ENCODE measurements around the gene IARS2. TPM values are rescaled to one million over a fixed set of nuclear protein-coding genes. Genes with fewer than 3 reads are reported as not detected.

Gene IARS2
- total and polyA plus RNA-seq, 5 donors from 2014 or later = 26.7 to 61.3 (median 52.1) TPM

GRCh38 chr1:220170836-220171526 is 77.0 kb downstream of the IARS2 start:
- peaks cover 68% of the 10 kb centered on the region for H3K36me3 ChIP-seq (ENCODE audit: control insufficient read depth, insufficient read depth, low read length)
- peaks cover 77% of the 10 kb centered on the region for H3K36me3 Mint-ChIP-seq

GRCh38 chr1:220176540-220176939 is 82.6 kb downstream of the IARS2 start:
- no peak overlapping the region for H3K27ac ChIP-seq (ENCODE audit: insufficient read depth, low read length, poor library complexity, severe bottlenecking)
- Mint-ChIP-seq H3K4me3 (no peak overlapping the region), H3K9me3 (peaks cover 0 to 2% (median 0%) of the 10 kb centered on the region in 7 donors), H3K4me1 (peaks cover 14 to 21% (median 18%) of the 10 kb centered on the region in 4 donors), H3K27ac (peak overlapping the region in 2 of 3 donors; percentile 23 to 81), H3K36me3 (peaks cover 78% of the 10 kb centered on the region), H3K27me3 (no peaks in the 10 kb centered on the region)
- no peak overlapping the region for H3K4me3 ChIP-seq (ENCODE audit: low read depth, low read length)
- no peaks in the 10 kb centered on the region for H3K27me3 ChIP-seq (ENCODE audit: control insufficient read depth, insufficient read depth, low read length)
- H3K9me3 ChIP-seq (ENCODE audit: control insufficient read depth in 2 of 2, low read length in 2 of 2) = no peaks in the 10 kb centered on the region
- peaks cover 55% of the 10 kb centered on the region for H3K36me3 ChIP-seq (ENCODE audit: control insufficient read depth, insufficient read depth, low read length)
- DNase-seq (no peak), ATAC-seq (ENCODE audit: low read depth in 2 of 2) (no peak)
- H3K4me1 ChIP-seq (ENCODE audit: control insufficient read depth, insufficient read depth, low read length, poor library complexity, severe bottlenecking) = no peaks in the 10 kb centered on the region

More at GRCh38 chr1:220170836-220171526, 77.0 kb downstream of the IARS2 start:
- Histone ChIP-seq H3K4me1 (ENCODE audit: control insufficient read depth, insufficient read depth, low read length, poor library complexity, severe bottlenecking) (no peaks in the 10 kb centered on the region), H3K27ac (ENCODE audit: insufficient read depth, low read length, poor library complexity, severe bottlenecking) (no peak overlapping the region), H3K9me3 (ENCODE audit: control insufficient read depth in 2 of 2, low read length in 2 of 2) (no peaks in the 10 kb centered on the region), H3K27me3 (ENCODE audit: control insufficient read depth, insufficient read depth, low read length) (no peaks in the 10 kb centered on the region), H3K4me3 (ENCODE audit: low read depth, low read length) (no peak overlapping the region)
- DNase-seq = no peak
- Mint-ChIP-seq H3K4me1 (peaks cover 4 to 16% (median 5%) of the 10 kb centered on the region in 4 donors), H3K27ac (no peak overlapping the region), H3K4me3 (no peak overlapping the region), H3K27me3 (no peaks in the 10 kb centered on the region), H3K9me3 (peaks cover 0 to 2% (median 0%) of the 10 kb centered on the region in 7 donors)
- no peak for ATAC-seq (ENCODE audit: low read depth in 2 of 2)

- Mint-ChIP-seq H3K9me3 (peaks cover 0 to 2% (median 0%) of the 10 kb centered on the region in 7 donors), H3K4me3 (no peak overlapping the region), H3K36me3 (peaks cover 55% of the 10 kb centered on the region), H3K27ac (peak overlapping the region; percentile 15 to 63 (median 56)), H3K4me1 (peaks cover 8 to 16% (median 12%) of the 10 kb centered on the region in 4 donors), H3K27me3 (no peaks in the 10 kb centered on the region)
- ATAC-seq (ENCODE audit: low read depth in 2 of 2) (no peak), DNase-seq (no peak)
- Histone ChIP-seq H3K4me1 (ENCODE audit: control insufficient read depth, insufficient read depth, low read length, poor library complexity, severe bottlenecking) (no peaks in the 10 kb centered on the region), H3K4me3 (ENCODE audit: low read depth, low read length) (no peak overlapping the region), H3K9me3 (ENCODE audit: control insufficient read depth in 2 of 2, low read length in 2 of 2) (no peaks in the 10 kb centered on the region), H3K36me3 (ENCODE audit: control insufficient read depth, insufficient read depth, low read length) (peaks cover 50% of the 10 kb centered on the region), H3K27me3 (ENCODE audit: control insufficient read depth, insufficient read depth, low read length) (no peaks in the 10 kb centered on the region), H3K27ac (ENCODE audit: insufficient read depth, low read length, poor library complexity, severe bottlenecking) (no peak overlapping the region)
Measured at GRCh38 chr1:220182111-220182510, 88.2 kb downstream of the IARS2 start.

GRCh38 chr1:220182656-220183055 is 88.7 kb downstream of the IARS2 start:
- Mint-ChIP-seq H3K27me3 (no peaks in the 10 kb centered on the region), H3K4me1 (peaks cover 7 to 12% (median 9%) of the 10 kb centered on the region in 4 donors), H3K9me3 (peaks cover 0 to 1% (median 0%) of the 10 kb centered on the region in 7 donors), H3K27ac (peak overlapping the region in 1 of 3 donors; percentile 63), H3K4me3 (no peak overlapping the region), H3K36me3 (peaks cover 55% of the 10 kb centered on the region)
- no peak for ATAC-seq (ENCODE audit: low read depth in 2 of 2)
- H3K36me3 ChIP-seq (ENCODE audit: control insufficient read depth, insufficient read depth, low read length) = peaks cover 50% of the 10 kb centered on the region
- H3K9me3 ChIP-seq (ENCODE audit: control insufficient read depth in 2 of 2, low read length in 2 of 2) = no peaks in the 10 kb centered on the region
- no peak overlapping the region for H3K4me3 ChIP-seq (ENCODE audit: low read depth, low read length)
- H3K27me3 ChIP-seq (ENCODE audit: control insufficient read depth, insufficient read depth, low read length) = no peaks in the 10 kb centered on the region
- H3K27ac ChIP-seq (ENCODE audit: insufficient read depth, low read length, poor library complexity, severe bottlenecking) = no peak overlapping the region
- no peak for DNase-seq
- H3K4me1 ChIP-seq (ENCODE audit: control insufficient read depth, insufficient read depth, low read length, poor library complexity, severe bottlenecking) = no peaks in the 10 kb centered on the region

- H3K4me3 Mint-ChIP-seq = no peak overlapping the region
- no peak for ATAC-seq (ENCODE audit: low read depth in 2 of 2)
- H3K27ac Mint-ChIP-seq = no peak overlapping the region
- H3K27me3 ChIP-seq (ENCODE audit: control insufficient read depth, insufficient read depth, low read length) = no peaks in the 10 kb centered on the region
- no peak for DNase-seq
- no peak overlapping the region for H3K4me3 ChIP-seq (ENCODE audit: low read depth, low read length)
- H3K9me3 ChIP-seq (ENCODE audit: control insufficient read depth in 2 of 2, low read length in 2 of 2) = no peaks in the 10 kb centered on the region
- H3K36me3 ChIP-seq (ENCODE audit: control insufficient read depth, insufficient read depth, low read length) = peaks cover 50% of the 10 kb centered on the region
- H3K27me3 Mint-ChIP-seq = no peaks in the 10 kb centered on the region
- peaks cover 0 to 1% (median 0%) of the 10 kb centered on the region in 7 donors for H3K9me3 Mint-ChIP-seq
- H3K4me1 Mint-ChIP-seq = peaks cover 0 to 10% (median 2%) of the 10 kb centered on the region in 4 donors
- H3K36me3 Mint-ChIP-seq = peaks cover 43% of the 10 kb centered on the region
- H3K27ac ChIP-seq (ENCODE audit: insufficient read depth, low read length, poor library complexity, severe bottlenecking) = no peak overlapping the region
- H3K4me1 ChIP-seq (ENCODE audit: control insufficient read depth, insufficient read depth, low read length, poor library complexity, severe bottlenecking) = no peaks in the 10 kb centered on the region
Measured at GRCh38 chr1:220184506-220184905, 90.6 kb downstream of the IARS2 start.

GRCh38 chr1:220186752-220187151 is 92.8 kb downstream of the IARS2 start:
- H3K27me3 Mint-ChIP-seq = no peaks in the 10 kb centered on the region
- Histone ChIP-seq H3K27me3 (ENCODE audit: control insufficient read depth, insufficient read depth, low read length) (no peaks in the 10 kb centered on the region), H3K27ac (ENCODE audit: insufficient read depth, low read length, poor library complexity, severe bottlenecking) (no peak overlapping the region), H3K4me3 (ENCODE audit: low read depth, low read length) (no peak overlapping the region), H3K9me3 (ENCODE audit: control insufficient read depth in 2 of 2, low read length in 2 of 2) (no peaks in the 10 kb centered on the region), H3K36me3 (ENCODE audit: control insufficient read depth, insufficient read depth, low read length) (peaks cover 46% of the 10 kb centered on the region), H3K4me1 (ENCODE audit: control insufficient read depth, insufficient read depth, low read length, poor library complexity, severe bottlenecking) (no peaks in the 10 kb centered on the region)
- peak overlapping the region in 1 of 3 donors; percentile 2 for H3K27ac Mint-ChIP-seq
- ATAC-seq (ENCODE audit: low read depth in 2 of 2) (no peak), DNase-seq (no peak)
- peaks cover 29% of the 10 kb centered on the region for H3K36me3 Mint-ChIP-seq
- no peak overlapping the region for H3K4me3 Mint-ChIP-seq
- H3K4me1 Mint-ChIP-seq = peaks cover 0 to 13% (median 0%) of the 10 kb centered on the region in 4 donors
- H3K9me3 Mint-ChIP-seq = no peaks in the 10 kb centered on the region

GRCh38 chr1:220188538-220188937 is 94.6 kb downstream of the IARS2 start:
- Mint-ChIP-seq H3K4me1 (peaks cover 0 to 13% (median 0%) of the 10 kb centered on the region in 4 donors), H3K4me3 (no peak overlapping the region), H3K27ac (no peak overlapping the region), H3K27me3 (no peaks in the 10 kb centered on the region), H3K9me3 (no peaks in the 10 kb centered on the region), H3K36me3 (peaks cover 29% of the 10 kb centered on the region)
- no peak for ATAC-seq (ENCODE audit: low read depth in 2 of 2)
- peaks cover 52% of the 10 kb centered on the region for H3K36me3 ChIP-seq (ENCODE audit: control insufficient read depth, insufficient read depth, low read length)
- DNase-seq = no peak
- H3K27ac ChIP-seq (ENCODE audit: insufficient read depth, low read length, poor library complexity, severe bottlenecking) = no peak overlapping the region
- no peaks in the 10 kb centered on the region for H3K27me3 ChIP-seq (ENCODE audit: control insufficient read depth, insufficient read depth, low read length)
- H3K9me3 ChIP-seq (ENCODE audit: control insufficient read depth in 2 of 2, low read length in 2 of 2) = no peaks in the 10 kb centered on the region
- no peak overlapping the region for H3K4me3 ChIP-seq (ENCODE audit: low read depth, low read length)
- H3K4me1 ChIP-seq (ENCODE audit: control insufficient read depth, insufficient read depth, low read length, poor library complexity, severe bottlenecking) = no peaks in the 10 kb centered on the region
